ENCODE data around the gene STING1. TPM values are rescaled to one million over a fixed set of nuclear protein-coding genes. Genes with fewer than 3 reads are reported as not detected.

The STING1 gene
- total and polyA plus RNA-seq, 2 of the 8 experiments (the other 6 are each of a cell fraction or from before 2014, with no cell fraction given), result 0.26 to 0.47 TPM

DNA sequence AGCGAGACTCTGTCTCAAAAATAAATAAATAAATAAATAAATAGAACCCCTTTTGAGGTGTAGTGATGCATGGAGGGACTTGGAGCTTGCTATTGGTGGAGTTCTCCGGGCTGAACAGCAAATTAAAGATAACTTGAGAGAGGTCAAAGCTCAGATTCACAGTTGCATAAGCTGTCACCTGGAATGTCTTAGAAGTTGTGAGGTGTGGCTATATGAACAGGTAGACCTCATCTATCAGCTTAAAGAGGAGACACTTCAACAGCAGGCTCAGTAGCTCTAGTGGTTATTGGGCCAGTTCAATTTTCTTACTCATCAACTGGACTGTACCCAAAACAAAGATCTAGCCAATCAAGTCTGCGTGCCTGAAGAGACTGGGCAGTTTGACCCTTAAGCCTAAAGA is 11.7 kb upstream of the STING1 start (continued):
- TF ChIP-seq CHD7 (IDR thresholded peaks at IDR 0.05; ENCODE audit: insufficient replicate concordance, low read length), result no peak
- TF ChIP-seq RBBP5 (IDR thresholded peaks at IDR 0.05; ENCODE audit: borderline replicate concordance, low read depth, low read length), result no peak
